Gastroesophageal sphincter (tissue), 4 donors: ENCODE measurements around the gene UHRF1. TPM values are rescaled to one million over a fixed set of nuclear protein-coding genes. Genes with fewer than 3 reads are reported as not detected.

ENCODE experiments used
- ATAC-seq: fragments of 150-250 bp; one replicate; pipeline ENCODE4 v1.9.1; 2016; ENCODE audit warnings: mild to moderate bottlenecking, moderate library complexity
- H3K27ac ChIP-seq, 4 donors: fragments of 200-600 bp; sonication (generic) in 3 of 4; 1 replicate in 3 of 4; 2 replicates in 1 of 4; pipeline ENCODE4 v1.5.1; 2016 to 2019
- H3K27me3 ChIP-seq: fragments of 200-600 bp; sonication (generic); one replicate; pipeline ENCODE4 v1.5.1; 2019
- H3K36me3 ChIP-seq, 2 donors: fragments of 200-600 bp; sonication (generic); one replicate each; pipeline ENCODE4 v1.5.1; 2019; ENCODE audit warnings: control low read depth in 1 of 2
- H3K4me1 ChIP-seq, 3 donors: fragments of 200-600 bp; sonication (generic); 1 replicate in 2 of 3; 2 replicates in 1 of 3; pipeline ENCODE4 v1.5.1; 2016 to 2019; ENCODE audit warnings: control low read depth in 2 of 3
- H3K4me3 ChIP-seq, 2 donors: fragments of 200-600 bp; sonication (generic); one replicate each; pipeline ENCODE4 v1.5.1; 2019; ENCODE audit warnings: mild to moderate bottlenecking in 1 of 2, moderate library complexity in 1 of 2
- H3K9me3 ChIP-seq, 3 donors: fragments of 200-600 bp; sonication (generic); one replicate each; pipeline ENCODE4 v1.5.1; 2017 to 2019; ENCODE audit warnings: control low read depth in 2 of 3
- CTCF ChIP-seq, 4 experiments: fragments of 200-600 bp in 2 of 4; fragments of 450-650 bp in 2 of 4; sonication (generic) in 1 of 4; IDR thresholded peaks; one replicate each; pipeline ENCODE4 v1.5.1; 2017 to 2019; ENCODE audit warnings: antibody characterized with exemption in 4 of 4, mild to moderate bottlenecking in 2 of 4, moderate library complexity in 2 of 4
- EP300 ChIP-seq: sonication (generic); formaldehyde crosslinking; IDR thresholded peaks from one replicate; pipeline ENCODE4 v1.6.1; 2017; ENCODE audit warnings: antibody characterized with exemption, mild to moderate bottlenecking
- POLR2A ChIP-seq, 2 donors: fragments of 450-650 bp; IDR thresholded peaks; one replicate each; pipeline ENCODE4 v1.6.1; 2017; ENCODE audit warnings: antibody characterized with exemption in 2 of 2, mild to moderate bottlenecking in 2 of 2, moderate library complexity in 1 of 2
- POLR2AphosphoS5 ChIP-seq: sonication (generic); formaldehyde crosslinking; IDR thresholded peaks from one replicate; pipeline ENCODE4 v1.6.1; 2017; ENCODE audit warnings: antibody characterized with exemption
- WGBS, 2 donors: methylation state at CpG; one replicate each; pipeline ENCODE4 v1.1.5; 2018; ENCODE audit warnings: low coverage in 1 of 2; 5-methylcytosine and 5-hydroxymethylcytosine counted together
- total RNA-seq, 4 donors: library from RNA; depleted of rRNA; stranded (reverse); fragments of >200 nt; gene quantifications; one replicate each; pipeline ENCODE4 v1.1.0, GENCODE V29; 2016

The UHRF1 gene
- total RNA-seq, 4 donors from 2014 or later, result 0.58 to 1.4 (median 0.73) TPM

- ATAC-seq, result no peak
- H3K27ac ChIP-seq, result peak overlapping the region; percentile 58 to 87 (median 82)
- H3K36me3 ChIP-seq, result no peaks in the 10 kb centered on the region
- no peak for TF ChIP-seq CTCF (IDR thresholded peaks at IDR 0.05)
- TF ChIP-seq POLR2A (IDR thresholded peaks at IDR 0.05), result no peak
- no peak for TF ChIP-seq EP300
- H3K4me1 ChIP-seq, result peaks cover 3 to 69% (median 33%) of the 10 kb centered on the region in 3 donors
- H3K27me3 ChIP-seq, result no peaks in the 10 kb centered on the region
- H3K9me3 ChIP-seq, result no peaks in the 10 kb centered on the region
- WGBS, 2 donors, result 20 to 23% methylated on average over 4 to 7 of the region's 31 CpGs
- peak overlapping the region; percentile 74 to 89 for H3K4me3 ChIP-seq
Measured at GRCh38 chr19:4970558-4971423, 61.5 kb downstream of the UHRF1 start.

- Histone ChIP-seq H3K27ac (peak overlapping the region in 3 of 4 donors; percentile 78 to 87 (median 85)), H3K27me3 (no peaks in the 10 kb centered on the region), H3K9me3 (no peaks in the 10 kb centered on the region), H3K36me3 (no peaks in the 10 kb centered on the region), H3K4me1 (peaks cover 3 to 76% (median 35%) of the 10 kb centered on the region in 3 donors), H3K4me3 (peak overlapping the region; percentile 74 to 89)
- TF ChIP-seq EP300 (no peak), POLR2AphosphoS5 (no peak), POLR2A (IDR thresholded peaks at IDR 0.05) (no peak), CTCF (IDR thresholded peaks at IDR 0.05) (no peak)
- no peak for ATAC-seq
- 0% methylated on average over 3 of the region's 10 CpGs; no CpG with 5 or more reads in 1 of the 2 donors for WGBS, 2 donors
Measured at GRCh38 chr19:4971424-4971793, 62.1 kb downstream of the UHRF1 start.

- Histone ChIP-seq H3K4me1 (peaks cover 3 to 81% (median 35%) of the 10 kb centered on the region in 3 donors), H3K9me3 (no peaks in the 10 kb centered on the region), H3K4me3 (peak overlapping the region in 1 of 2 donors; percentile 74), H3K27me3 (no peaks in the 10 kb centered on the region), H3K36me3 (no peaks in the 10 kb centered on the region), H3K27ac (peak overlapping the region in 3 of 4 donors; percentile 78 to 87 (median 85))
- no CpG with 5 or more reads among the region's 19 CpGs for WGBS, 2 donors
- no peak for ATAC-seq
- no peak for TF ChIP-seq CTCF (IDR thresholded peaks at IDR 0.05)
- TF ChIP-seq EP300, result no peak
- TF ChIP-seq POLR2A (IDR thresholded peaks at IDR 0.05), result no peak
- TF ChIP-seq POLR2AphosphoS5, result no peak
Measured at GRCh38 chr19:4971816-4972495, 62.7 kb downstream of the UHRF1 start.

GRCh38 chr19:4972509-4973230, 63.4 kb downstream of the UHRF1 start:
- Histone ChIP-seq H3K4me1 (peaks cover 7 to 88% (median 43%) of the 10 kb centered on the region in 3 donors), H3K36me3 (no peaks in the 10 kb centered on the region), H3K4me3 (no peak overlapping the region), H3K27me3 (no peaks in the 10 kb centered on the region), H3K27ac (peak overlapping the region in 3 of 4 donors; percentile 10 to 87 (median 78)), H3K9me3 (no peaks in the 10 kb centered on the region)
- no peak for ATAC-seq
- 14 to 71% methylated on average over 1 to 4 of the region's 12 CpGs for WGBS, 2 donors
- TF ChIP-seq EP300 (no peak), CTCF (IDR thresholded peaks at IDR 0.05) (no peak), POLR2A (IDR thresholded peaks at IDR 0.05) (no peak), POLR2AphosphoS5 (no peak)
